GM21515 (cell line): ENCODE results near the gene STRC.
"Not testable (repeated sequence)": the region's sequence is repeated elsewhere in the genome, so short reads cannot be mapped to it uniquely, and the experiment has no call there.

Experiments used
- ATAC-seq: cut with Tn5 transposase; IDR thresholded peaks from one replicate; pipeline ENCODE4 v1.9.1; 2021; ENCODE audit not compliant: unreplicated experiment

The STRC gene

DNA sequence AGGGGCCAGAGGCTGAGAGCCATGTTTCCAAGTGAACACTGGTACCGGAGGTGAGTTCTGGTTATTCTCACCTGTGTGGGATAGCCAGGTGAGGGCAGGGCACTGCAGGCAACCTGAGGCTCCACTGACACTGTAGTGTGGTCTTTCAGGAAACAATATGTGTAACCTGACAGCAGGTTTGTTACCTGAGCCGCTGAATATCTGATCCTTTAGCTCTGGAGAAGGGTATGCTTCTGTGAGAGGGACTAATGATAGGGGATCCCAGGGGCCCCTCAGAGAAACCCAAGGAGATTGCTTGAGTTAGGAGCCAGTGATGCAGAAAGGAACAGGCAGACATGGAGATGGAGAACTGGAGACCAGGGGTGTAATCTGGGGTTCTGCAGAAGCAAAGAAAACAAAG, at the start of gene STRC:
STRC (minus strand) TSS at position 101 of the 400 bp plus-strand sequence; CDS start at position 23, 78 bp downstream.
- not testable (repeated sequence) for ATAC-seq

DNA sequence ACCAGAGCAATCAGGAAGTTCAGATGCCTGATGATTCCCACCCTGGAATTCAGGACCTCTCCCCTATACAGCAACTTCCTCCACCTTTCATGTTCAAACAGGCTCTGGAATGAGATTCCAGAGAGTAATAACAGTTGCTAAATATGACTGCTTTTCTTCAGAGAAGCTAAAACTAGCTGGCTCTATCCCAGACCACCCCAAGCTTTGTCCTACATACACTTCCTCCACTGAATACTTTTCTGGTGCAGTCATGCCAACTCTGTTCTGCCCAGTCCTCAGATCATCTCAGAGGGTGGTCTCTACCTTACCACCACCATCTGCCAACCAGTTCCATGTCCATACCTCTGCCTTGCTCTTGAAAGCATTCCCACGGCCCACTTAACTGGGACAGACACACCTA, 47.6 kb upstream of the STRC start:
- not testable (repeated sequence) for ATAC-seq

DNA sequence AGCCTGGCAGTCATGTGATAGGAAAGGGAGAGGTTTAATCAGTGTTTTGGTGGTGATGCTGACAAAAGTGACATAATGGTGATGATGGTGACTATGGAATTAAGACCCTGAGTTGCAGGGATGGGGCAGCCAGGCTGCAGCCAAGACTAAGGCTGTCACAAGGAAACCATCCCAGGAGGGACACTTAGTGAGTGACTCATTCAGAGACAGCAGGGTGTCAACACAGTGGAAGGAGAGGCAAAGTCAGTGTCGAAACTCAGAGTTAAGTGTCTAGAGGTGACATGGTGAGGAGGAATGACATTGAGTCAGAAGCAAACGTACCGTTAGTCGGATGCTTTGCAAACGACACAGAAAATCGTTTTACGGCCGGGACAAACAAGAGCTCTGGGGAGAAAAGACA, 44.7 kb upstream of the STRC start:
- not testable (repeated sequence) for ATAC-seq

DNA sequence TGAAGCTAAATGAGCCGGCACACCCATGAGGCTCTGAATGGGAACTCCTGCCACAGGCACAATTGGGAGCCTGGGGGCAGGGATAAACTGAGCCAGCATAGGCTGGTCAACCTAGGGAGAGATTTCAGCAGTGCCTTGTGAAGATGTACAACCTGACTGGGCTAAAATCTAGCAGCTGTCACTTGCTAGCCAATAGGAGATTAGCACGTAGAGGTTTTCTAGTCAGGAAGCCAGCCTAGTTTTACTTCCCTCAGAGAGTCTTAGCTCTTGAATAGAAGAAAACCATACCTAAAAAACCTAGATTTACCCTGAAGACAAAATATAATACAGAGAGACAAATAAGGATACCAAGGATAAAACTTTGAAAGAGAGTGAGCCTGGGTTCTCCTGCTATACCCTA, 43.7 kb upstream of the STRC start:
- ATAC-seq = not testable (repeated sequence)

DNA sequence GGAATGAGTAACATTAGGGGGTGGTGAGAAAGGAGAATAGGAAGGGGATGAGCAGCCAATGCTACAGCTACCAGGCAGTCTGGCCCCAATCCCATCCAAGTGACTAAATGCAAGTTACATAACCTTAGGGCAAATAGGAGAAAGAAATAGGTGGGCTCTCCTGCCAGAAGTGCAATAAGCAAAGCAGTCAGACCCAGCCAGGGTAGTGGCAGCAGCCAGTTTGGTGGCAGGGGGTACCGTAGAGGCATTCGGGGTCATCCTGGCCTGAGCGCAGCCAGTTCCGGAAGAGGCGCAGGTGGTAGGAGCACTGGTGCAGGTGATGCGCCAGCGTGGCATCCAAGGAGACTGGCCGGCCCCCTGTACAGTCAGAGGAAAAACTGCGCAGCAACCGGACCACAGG, 41.1 kb upstream of the STRC start:
- not testable (repeated sequence) for ATAC-seq

DNA sequence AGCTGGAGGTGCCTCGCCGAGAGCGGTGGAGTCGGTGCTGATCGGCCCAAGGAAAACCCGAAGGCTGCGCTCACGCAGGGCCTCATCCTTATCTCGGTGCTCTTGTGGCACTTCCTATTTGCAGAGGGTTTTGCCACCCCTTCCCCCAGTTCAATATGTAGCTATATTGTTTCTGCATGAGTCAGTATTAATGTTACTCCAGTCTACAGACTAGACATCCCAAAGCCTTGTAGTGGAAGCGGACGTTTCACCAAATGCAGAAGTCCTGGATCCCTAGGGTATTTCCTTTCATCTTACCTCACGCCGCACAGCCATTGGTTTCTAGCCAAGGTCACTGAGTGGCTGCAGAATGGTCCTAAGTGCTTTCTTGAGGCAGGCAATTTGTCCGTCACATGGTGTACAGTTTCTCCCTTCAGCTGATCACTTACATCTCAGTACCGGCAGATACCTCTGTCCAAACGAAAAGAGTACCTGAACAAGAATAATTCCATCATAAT, 30.9 kb upstream of the STRC start:
- not testable (repeated sequence) for ATAC-seq

DNA sequence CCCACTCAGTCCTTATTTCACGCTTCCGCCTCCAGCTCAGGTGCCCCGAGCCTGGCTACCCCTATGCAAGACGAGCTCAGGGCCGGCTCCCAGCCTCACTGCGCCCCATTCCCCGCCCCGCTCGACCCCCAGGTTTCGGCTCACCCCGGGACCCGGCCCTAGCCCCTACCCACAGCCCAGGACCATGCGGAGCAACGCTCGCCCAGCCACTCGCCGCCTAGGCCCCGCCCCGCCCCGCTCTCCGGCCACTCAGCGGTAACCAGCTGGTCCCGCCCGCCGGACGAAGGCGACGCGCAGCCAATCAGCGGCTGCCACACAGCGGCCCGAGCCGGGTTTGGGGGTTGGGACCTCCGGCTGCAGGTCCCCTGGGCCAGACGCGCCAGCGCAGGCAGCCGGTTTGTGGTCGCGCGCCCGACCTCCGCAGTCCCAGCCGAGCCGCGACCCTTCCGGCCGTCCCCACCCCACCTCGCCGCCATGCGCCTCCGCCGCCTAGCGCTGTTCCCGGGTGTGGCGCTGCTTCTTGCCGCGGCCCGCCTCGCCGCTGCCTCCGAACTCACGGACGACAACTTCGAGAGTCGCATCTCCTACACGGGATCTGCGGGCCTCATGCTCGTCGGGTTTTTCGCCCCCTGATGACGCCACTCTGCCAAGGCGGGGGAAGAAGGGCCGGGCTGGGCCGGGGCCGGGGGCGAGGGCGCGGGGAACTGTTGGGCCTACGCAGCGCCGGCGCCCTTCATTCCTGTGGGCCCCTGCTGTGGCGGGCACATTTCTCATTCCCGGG, 30.2 kb upstream of the STRC start, which contains the start of gene CATSPER2:
CATSPER2 (minus strand) TSS at position 196 of the 781 bp plus-strand sequence. CDS start 783 bp downstream, outside the sequence.
- ATAC-seq = no peak

DNA sequence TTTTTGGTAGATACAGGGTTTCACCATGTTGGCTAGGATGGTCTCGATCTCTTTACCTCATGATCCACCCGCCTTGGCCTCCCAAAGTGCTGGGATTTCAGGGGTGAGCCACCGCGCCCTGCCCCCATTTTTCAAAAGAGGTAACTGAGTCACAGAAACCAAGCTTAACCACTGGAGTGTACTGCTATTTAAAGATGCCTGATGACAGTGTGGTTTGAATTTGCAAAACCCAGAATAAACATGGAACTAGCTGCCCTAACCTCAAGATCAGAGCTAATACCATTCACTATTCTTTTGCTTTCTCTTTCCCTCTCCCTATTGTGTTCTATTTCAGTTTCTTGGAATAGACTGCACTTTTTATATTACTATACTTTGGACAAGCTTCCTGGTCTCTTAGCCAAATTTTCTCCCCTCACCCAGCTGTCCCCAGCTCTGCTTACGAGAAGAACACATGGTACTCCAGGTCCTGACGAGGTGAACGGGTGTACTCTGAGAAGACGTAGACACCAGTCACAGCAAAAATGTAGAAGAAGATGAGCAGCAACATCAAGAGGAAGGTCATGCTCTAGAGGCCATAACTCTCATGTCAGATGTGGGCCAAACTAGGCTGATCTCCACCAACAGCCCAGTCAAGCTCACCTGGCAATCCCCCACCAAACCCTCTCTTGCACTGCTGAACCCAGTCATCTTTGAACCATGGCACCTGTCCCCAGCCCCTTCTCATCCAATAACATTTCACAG, 20.0 kb upstream of the STRC start:
- ATAC-seq = not testable (repeated sequence)

DNA sequence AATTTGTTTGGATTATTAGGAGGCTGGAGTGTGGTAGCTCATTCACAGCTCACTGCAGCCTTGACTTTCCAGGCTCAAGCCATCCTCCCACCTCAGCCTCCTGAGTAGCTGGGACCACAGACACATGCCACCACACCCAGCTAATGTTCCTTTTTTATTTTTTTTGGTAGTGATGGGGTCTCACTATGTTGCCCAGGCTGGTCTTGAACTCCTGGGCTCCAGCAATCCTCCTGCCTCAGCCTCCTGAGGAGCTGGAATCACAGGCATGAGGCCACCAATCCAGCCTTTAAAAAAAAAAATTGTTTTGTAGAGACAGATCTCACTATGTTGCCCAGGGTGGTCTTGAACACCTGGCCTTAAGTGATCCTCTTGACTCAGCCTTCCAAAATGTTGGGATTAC, 8.3 kb upstream of the STRC start:
- ATAC-seq = not testable (repeated sequence)

DNA sequence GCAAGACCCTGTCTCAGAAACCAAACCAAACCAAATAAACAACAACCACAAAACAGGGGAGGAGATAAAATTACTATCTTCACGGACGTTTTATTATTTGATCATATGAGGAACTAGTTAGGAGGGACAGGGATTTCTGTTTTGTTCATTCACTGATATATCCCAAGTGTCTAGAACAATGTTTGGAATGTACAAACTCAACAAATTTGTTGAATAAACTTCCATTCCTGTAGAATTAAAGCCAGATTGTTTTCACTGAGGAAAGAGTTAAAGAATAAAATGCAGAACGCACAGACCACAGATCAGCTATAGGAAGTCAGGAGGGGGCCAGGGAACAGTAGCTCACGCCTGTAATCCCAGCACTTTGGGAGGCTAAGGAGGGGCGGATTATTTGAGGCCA, 6.5 kb upstream of the STRC start:
- no peak for ATAC-seq

DNA sequence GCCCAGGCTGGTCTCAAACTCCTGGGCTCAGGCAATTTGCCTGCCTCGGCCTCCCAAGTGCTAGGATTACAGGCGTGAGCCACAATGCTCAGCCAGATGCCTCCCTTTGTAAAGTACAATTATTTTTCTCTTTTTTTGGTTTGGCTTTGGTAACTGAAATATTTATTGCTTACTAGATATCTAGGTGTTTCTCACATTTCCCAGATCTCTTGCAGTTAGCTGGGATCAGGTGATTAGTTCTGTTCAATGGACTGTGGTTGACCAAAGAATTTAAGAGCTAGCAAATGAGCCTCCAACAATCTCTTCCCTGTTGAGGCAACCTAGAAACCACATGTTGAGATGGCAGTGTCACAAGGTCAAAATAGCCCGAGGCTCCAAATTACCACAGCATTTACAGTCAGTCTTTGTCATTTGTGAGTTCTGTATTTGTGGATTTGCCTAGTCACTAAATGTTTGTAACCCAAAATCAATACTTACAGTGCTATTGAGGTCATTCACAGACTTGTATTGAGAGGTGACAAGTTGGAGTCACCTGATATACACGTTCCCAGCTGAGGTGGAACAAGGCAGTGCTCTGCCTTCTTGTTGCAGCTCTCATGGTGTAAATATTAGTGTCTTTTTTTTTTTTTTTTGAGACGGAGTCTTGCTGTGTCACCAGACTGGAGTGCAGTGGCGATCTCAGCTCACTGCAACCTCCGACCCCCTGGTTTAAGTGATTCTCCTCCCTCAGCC, 3.6 kb upstream of the STRC start:
- not testable (repeated sequence) for ATAC-seq

DNA sequence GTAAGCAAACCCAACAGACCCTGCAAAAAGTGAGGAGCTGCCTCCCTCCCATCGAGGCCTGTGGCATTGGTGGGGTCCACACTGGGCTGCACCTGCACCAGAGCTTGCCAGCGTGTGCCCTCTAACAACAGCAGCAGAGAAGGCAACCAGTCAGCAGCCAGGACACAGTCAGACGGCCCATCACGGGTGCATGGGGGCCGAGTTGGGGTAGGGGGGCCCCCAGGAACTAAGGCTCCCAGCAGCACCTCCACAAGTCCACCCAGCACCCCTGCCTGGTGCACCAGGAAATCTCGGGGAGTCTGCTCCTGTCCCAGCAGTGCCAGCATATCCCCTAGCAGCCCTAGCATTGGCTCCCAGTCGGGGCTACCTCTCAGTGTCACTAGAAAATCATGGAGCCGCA, 850 bp downstream of the STRC start:
- ATAC-seq = not testable (repeated sequence)

DNA sequence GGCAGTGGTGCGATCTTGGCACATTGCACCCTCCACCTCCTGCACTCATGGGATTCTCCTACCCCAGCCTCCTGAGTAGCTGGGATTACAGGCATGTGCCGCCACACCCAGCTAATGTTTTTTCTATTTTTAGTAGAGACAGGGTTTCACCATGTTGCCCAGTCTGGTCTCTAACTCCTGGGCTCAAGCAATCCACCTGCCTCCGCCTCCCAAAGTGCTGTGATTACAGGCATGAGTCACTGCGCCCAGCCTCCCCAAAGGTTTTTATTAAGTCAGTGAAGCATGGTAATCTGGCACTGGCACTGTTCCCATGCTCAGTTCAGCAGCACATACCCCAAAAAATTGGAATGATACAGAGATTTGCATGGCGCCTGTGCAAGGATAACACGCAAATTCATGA, 16.4 kb downstream of the STRC start:
- not testable (repeated sequence) for ATAC-seq

DNA sequence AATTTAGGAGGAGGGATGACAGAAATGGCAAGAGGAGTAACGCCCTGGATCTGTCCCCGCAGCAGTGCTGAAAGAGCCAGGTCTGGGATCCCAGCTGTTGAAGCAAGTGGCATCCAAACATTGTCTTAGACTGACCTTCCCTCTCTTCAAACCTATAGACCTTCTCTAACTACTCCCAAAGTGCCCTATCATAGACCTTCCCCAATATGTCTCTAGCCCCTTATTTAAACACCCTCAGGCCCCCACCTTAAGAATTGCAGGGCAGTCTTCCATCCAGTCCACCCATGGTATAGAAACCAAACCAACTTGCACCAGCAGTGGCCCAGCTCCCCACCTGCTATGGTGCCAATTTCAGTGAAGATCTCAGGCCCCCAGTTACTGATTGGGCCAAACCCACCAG, 18.4 kb downstream of the STRC start:
- not testable (repeated sequence) for ATAC-seq

DNA sequence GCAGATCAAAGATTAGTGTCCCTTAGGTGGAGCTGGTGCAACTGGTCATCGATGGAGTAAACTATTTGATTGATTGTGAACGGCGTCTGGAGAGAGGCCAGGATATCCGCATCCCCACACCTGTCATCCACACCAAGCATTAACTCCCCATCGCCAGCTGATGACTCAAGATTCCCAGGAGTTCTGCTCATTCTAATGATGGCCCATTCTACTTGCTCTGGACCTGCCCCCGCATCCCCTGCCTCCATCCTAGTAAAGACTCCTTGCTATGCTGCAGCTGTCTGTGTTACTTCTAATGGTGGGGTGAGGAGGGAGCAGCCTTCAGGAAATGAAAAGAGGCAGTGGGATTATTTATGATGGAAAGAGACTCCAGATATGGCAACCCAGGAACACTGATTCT, 19.5 kb downstream of the STRC start:
- ATAC-seq = not testable (repeated sequence)

DNA sequence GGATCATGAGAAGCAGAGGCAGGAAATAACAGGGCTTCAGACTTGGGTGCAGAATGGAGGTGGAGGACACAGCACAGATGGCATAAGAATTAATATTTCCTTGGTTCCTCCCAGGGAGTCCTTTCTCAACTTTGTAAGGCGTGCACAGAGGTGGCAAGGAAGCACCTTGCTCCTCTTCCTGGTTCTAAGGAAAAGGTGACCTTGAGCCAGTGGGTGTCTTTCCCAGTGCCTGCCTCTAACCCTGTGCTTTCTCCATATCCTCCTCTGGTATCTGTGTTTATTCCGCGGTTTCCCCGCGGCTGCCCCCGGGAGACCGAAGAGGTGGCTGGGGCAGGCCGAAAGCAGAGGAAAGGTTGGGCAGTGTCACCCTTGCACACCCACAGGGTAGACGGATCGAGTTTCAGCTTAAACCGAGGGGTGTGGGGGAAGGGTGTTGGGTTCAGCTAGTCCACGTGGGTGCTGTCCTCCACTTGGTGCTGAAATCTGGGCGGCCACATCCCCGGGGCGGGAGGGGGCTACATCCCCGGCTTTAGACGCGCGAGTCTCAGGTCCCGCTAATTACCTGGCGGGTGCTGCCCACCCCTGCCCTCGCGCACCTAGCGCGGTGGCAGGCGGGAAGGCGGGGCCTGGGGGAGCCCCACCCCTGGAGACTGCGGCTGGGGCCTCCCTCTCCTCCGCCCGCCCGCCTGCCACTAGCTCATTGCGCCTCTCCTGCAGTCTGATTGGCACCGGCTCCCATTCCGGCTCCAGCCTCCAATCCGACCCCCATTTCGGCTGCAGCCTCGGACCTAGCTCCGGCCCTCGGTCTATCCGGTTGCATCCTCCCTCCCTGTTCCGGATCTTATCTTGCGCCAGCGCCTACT, 25.0 kb downstream of the STRC start, which contains the start of gene CKMT1B:
CKMT1B (plus strand) TSS at position 700 of the 863 bp plus-strand sequence. CDS start 192 bp downstream, outside the sequence.
- not testable (repeated sequence) for ATAC-seq

DNA sequence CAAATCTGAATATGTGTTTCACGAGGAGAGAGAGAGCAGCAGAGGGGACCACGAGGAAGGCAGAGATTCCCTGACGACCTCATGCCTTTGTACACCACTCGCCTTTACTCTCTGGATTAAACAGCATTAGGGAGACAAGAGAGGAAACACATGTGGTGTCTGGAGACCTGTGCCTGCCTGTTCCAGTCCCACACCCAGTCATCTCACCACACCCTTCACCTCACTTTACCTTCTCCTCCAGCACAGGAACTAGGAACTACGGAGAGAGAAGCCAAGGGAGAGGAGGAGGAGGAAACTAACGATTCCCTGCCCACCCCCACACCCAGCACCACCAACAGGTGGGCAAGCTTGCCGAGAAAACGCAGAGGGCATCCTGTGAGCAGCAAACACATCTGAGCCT, 25.8 kb downstream of the STRC start:
- not testable (repeated sequence) for ATAC-seq

DNA sequence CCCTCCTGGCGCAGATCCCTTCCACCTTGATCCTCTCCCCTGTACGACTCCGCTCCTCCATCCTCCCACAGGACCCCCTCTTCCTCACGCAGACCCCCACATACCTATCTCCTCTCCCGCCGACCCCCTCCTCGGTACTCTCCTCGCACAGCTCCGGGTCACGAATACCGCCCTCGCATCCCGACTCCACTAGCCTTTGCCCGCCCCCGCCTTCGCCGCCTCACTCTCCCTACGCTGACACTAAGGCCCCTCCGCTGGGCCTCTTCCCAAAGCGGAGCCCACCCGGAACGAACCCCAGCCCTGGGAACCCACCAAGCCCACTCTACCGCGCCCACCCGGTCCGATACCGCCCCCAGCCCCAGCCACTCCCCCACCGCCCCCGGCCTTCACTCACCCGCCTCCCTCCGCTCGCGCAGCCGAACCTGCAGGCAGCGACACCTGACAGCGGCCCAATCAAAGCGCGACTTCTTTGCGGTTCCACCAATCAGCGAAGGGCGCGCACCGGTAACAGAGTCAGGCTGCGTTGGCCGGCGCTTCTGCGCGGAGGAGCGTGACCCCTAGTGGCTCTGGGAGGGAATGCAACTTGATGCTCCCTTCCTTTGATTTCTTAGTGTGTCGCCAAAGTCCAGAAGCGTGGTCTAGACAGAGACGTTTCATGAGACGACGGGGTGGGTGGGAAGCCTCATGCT, 28.7 kb downstream of the STRC start, which contains the start of gene PPIP5K1:
PPIP5K1 (minus strand) TSS at position 431 of the 689 bp plus-strand sequence. CDS start 5,704 bp downstream, outside the sequence.
- ATAC-seq = peak; percentile 84

DNA sequence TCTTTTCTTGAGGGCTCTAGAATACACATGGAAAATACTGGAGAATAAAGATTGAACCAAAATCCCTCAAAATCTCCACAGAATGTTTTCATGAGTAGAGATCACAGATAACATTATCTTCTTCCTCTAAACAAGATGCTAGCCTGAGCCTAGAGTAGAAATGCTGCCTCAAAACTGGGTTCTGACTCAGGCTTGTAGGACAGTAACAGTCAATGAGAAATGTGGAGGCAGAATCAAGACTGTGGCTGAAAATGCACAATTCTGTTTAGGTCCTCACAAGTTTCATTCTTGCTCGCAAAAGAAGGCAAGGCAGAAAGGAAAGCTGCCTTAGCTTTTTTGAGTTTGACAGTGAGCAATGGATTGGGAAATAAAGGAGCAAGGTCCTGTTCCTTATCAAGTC, 44.0 kb downstream of the STRC start:
- not testable (repeated sequence) for ATAC-seq
